Activated CD4-positive, alpha-beta T cell treated with anti-CD3 and anti-CD28 coated beads for 1 hour (primary cell): ENCODE measurements around the gene ALB.

Experiments
- DNase-seq: peaks from one replicate; pipeline ENCODE4 v3.0.0-alpha.2; 2020

The ALB gene

GRCh38 chr4:73409012-73409862 is 5.2 kb downstream of the ALB start:
- DNase-seq, result no peak

- no peak for DNase-seq
Measured at GRCh38 chr4:73409978-73410548, 6.0 kb downstream of the ALB start.

GRCh38 chr4:73410916-73411730 is 7.0 kb downstream of the ALB start:
- no peak for DNase-seq

- no peak for DNase-seq
Measured at GRCh38 chr4:73411731-73412414, 7.8 kb downstream of the ALB start.

GRCh38 chr4:73413294-73413755 is 9.2 kb downstream of the ALB start:
- no peak for DNase-seq

- no peak for DNase-seq
Measured at GRCh38 chr4:73414936-73415271, 10.8 kb downstream of the ALB start.

GRCh38 chr4:73415807-73416238 is 11.7 kb downstream of the ALB start:
- no peak for DNase-seq

- DNase-seq, result no peak
Measured at GRCh38 chr4:73416423-73417087, 12.5 kb downstream of the ALB start.

- no peak for DNase-seq
Measured at GRCh38 chr4:73417342-73417741, 13.3 kb downstream of the ALB start.

GRCh38 chr4:73417973-73418372 is 13.9 kb downstream of the ALB start:
- no peak for DNase-seq

GRCh38 chr4:73418677-73419076 is 14.6 kb downstream of the ALB start:
- no peak for DNase-seq

GRCh38 chr4:73419106-73420038 is 15.3 kb downstream of the ALB start:
- no peak for DNase-seq

GRCh38 chr4:73420615-73421014 is 16.5 kb downstream of the ALB start:
- DNase-seq, result no peak

GRCh38 chr4:73421708-73422457 is 17.8 kb downstream of the ALB start:
- DNase-seq, result no peak

GRCh38 chr4:73422458-73422752 is 18.3 kb downstream of the ALB start:
- DNase-seq, result no peak

- DNase-seq, result no peak
Measured at GRCh38 chr4:73423184-73423583, 19.1 kb downstream of the ALB start.

GRCh38 chr4:73426666-73427065 is 22.6 kb downstream of the ALB start:
- no peak for DNase-seq

GRCh38 chr4:73429118-73429517 is 25.0 kb downstream of the ALB start:
- no peak for DNase-seq

- no peak for DNase-seq
Measured at GRCh38 chr4:73429826-73430587, 25.9 kb downstream of the ALB start.

- DNase-seq, result no peak
Measured at GRCh38 chr4:73431813-73432168, 27.7 kb downstream of the ALB start.
